ENCODE results near the gene PRKX. TPM values are rescaled to one million over a fixed set of nuclear protein-coding genes. Genes with fewer than 3 reads are reported as not detected.
"Not testable (repeated sequence)": the region's sequence is repeated elsewhere in the genome, so short reads cannot be mapped to it uniquely, and the experiment has no call there.

Gene PRKX
- 12.3 and 14.8 TPM in 2 replicates for total RNA-seq (2014; rRNA removed)
- 7.0 TPM for polyA plus RNA-seq (2012)

GRCh38 chrX:3713225-3713936 is at the start of gene PRKX:
Gene PRKX (minus strand): TSS chrX:3713649. CDS start chrX:3713253, 396 bp downstream.
- no peak for DNase-seq (ENCODE audit: low read depth)

DNA sequence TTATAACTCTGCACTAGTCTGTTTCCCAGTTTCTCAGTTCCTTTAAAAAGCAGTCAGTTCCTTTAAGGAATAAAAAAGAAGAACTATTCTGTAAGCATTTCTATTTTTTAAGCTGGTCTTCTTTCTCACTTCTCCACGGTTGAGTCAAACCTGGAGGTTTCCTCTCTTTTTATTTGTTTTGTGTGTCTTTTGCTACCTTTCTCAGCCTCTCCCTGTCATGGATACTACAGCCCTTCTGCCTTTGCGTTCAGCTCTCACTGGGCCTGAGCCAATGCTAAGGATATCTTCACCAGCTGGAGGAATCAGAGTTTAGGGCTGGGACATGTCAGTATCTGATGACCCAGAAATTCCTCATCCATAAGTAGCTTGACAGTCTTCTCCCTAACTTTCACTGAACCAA is 49.7 kb upstream of the PRKX start:
- DNase-seq (ENCODE audit: low read depth), result no peak

GRCh38 chrX:3757510-3758025 is 44.1 kb upstream of the PRKX start:
- DNase-seq (ENCODE audit: low read depth), result no peak

DNA sequence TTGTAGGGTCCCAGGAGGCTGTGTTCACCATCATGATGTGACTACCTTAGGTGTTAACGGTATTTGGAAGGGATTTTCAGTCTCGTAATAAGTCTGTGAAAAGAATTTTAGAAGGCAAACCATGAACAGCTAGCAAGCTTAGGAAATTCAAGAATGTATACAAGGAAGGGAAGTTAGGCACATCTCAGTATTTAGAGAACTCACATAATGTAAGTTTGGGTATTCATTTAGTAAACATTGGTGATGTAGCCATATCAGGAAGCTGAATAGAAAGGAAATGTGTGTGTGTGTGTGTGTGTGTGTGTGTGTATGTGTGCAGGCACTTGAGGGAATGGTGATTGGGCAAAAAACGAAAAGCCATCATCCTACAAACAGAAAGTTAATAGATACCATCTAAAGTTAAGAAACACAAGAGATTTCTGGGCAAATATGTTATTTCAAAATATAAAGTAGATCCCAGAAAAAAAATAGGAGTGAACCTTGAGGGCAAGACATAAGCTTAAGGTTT is 34.7 kb upstream of the PRKX start:
- no peak for DNase-seq (ENCODE audit: low read depth)

- DNase-seq (ENCODE audit: low read depth), result no peak
Measured at GRCh38 chrX:3743801-3744439, 30.5 kb upstream of the PRKX start.

DNA sequence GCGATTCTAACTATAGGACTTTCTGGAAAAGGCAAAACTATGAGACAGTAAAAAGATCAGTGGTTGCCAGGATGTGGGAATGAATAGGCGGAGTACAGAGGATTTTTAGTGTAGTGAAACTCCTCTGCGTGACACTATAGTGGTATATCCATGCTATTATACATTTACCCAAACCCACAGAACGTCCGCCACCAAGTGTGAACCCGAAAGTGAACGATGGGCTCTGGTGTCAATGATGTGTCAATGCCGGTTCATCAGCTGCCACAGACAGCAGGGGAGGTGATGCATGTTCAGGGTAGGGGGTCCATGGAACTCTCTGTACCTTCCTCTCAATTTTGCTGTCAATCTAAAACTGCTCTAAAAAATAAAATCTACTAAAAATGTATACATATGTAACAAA is 27.5 kb upstream of the PRKX start:
- not testable (repeated sequence) for DNase-seq (ENCODE audit: low read depth)

- no peak for DNase-seq (ENCODE audit: low read depth)
Measured at GRCh38 chrX:3738509-3738908, 25.1 kb upstream of the PRKX start.

DNA sequence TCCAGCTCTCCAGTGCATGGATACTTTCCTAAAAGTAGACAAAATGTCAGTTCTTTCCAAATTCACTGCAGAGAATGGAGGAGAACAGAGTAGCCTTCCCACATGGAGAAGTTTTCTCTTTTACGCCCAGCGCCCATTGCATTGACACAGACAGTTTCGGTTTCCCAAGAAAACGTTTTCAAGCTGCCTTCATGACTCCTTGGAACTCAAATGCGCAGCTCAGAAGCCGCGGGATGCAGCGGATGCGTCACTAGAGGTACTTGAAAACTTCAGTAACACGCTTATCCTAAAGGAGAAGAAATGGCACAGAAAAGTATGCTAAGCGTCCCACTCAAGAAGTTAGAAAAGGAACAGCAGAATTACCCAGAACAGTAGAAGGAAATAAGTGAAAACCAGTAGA is 23.1 kb upstream of the PRKX start:
- not testable (repeated sequence) for DNase-seq (ENCODE audit: low read depth)

GRCh38 chrX:3735891-3736290 is 22.4 kb upstream of the PRKX start:
- DNase-seq (ENCODE audit: low read depth), result not testable (repeated sequence)

DNA sequence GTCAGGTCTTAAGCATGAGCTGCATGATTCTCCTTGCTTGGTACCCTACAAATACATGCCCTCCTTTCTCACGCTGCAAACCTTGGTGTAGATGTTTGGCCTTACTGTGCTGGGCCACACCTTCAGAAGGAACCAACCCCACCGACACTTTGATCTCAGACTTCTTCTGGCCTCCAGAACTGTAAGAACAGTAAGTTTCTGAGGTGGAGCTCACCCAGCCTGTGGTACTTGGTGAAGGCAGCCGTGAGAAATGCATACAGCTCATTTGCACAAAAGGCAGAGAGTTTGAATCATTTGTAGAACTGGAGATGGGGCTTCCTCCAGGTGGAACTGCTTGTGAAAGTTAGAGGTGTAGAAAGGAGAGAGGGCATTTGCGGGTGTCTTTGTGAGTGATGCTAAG is 21.0 kb upstream of the PRKX start:
- not testable (repeated sequence) for DNase-seq (ENCODE audit: low read depth)

- DNase-seq (ENCODE audit: low read depth), result no peak
Measured at GRCh38 chrX:3733043-3733430, 19.6 kb upstream of the PRKX start.

- not testable (repeated sequence) for DNase-seq (ENCODE audit: low read depth)
Measured at GRCh38 chrX:3732326-3733042, 19.0 kb upstream of the PRKX start.

DNA sequence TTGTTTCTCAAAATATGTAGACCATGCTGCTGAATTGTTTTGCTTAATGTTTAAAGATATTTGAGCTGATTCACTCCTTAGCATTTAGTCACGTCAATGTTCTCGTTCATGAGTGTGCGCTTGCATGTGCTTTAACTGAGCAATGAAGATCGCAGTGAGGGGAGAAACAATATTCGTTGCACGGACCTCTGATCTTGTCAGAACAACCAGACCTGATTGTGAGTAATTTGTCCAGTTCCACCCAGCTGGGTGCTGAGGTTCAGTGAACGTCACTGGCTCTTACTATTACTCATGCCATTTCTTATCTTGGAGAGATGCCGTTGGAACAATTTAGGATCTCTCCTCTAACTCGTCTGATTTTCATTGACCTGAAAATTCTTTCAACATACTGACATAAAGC is 15.0 kb upstream of the PRKX start:
- no peak for DNase-seq (ENCODE audit: low read depth)

DNA sequence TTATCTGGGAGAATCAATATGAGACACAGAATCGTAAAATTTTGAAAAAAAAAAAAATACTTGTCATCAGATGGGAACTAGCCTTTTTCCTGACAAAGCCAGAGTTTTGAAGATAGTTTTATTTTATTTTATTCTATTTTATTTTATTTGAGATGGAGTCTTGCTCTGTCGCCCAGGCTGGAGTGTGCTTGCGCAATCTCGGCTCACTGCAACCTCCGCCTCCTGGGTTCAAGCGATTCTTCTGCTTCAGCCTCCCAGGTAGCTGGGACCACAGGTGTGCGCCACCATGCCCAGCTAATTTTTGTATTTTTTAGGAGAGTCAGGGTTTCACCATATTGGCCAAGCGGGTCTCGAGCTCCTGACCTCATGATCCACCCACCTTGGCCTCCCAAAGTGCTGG is 10.0 kb upstream of the PRKX start:
- not testable (repeated sequence) for DNase-seq (ENCODE audit: low read depth)

DNA sequence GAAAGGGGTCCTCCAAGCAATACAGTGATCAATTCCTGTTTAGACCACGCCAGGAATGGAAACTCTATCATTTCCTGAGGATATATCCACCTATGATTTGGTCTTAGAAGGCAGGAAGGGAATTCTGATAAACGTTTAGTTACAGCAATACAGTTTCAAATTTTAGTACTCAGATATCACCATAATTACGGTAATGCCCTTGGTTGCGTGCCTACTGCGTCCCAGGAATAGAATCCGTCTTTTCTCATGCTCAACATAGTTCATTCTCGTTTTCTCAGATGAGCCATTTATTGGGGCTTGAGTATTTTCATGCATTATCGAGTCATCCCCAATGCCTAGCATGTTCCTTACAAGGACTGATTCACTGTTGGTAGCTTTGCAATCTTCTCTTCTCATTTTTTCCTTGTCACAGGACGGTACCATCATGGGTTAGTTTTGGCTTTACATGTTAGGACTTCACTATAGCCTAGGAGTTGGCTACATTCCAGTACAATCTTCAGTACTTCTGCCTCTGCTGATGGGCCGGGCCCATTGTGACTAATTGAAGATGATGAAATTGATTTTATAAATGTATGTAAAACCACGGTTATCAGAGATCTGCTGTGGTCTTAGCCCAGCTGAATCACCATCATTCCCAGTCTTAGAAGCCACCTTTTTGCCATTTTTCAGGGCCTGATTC is 4.4 kb upstream of the PRKX start:
- no peak for DNase-seq (ENCODE audit: low read depth)

- no peak for DNase-seq (ENCODE audit: low read depth)
Measured at GRCh38 chrX:3715921-3716320, 2.5 kb upstream of the PRKX start.

- DNase-seq (ENCODE audit: low read depth), result not testable (repeated sequence)
Measured at GRCh38 chrX:3714706-3715479, 1.4 kb upstream of the PRKX start.

DNA sequence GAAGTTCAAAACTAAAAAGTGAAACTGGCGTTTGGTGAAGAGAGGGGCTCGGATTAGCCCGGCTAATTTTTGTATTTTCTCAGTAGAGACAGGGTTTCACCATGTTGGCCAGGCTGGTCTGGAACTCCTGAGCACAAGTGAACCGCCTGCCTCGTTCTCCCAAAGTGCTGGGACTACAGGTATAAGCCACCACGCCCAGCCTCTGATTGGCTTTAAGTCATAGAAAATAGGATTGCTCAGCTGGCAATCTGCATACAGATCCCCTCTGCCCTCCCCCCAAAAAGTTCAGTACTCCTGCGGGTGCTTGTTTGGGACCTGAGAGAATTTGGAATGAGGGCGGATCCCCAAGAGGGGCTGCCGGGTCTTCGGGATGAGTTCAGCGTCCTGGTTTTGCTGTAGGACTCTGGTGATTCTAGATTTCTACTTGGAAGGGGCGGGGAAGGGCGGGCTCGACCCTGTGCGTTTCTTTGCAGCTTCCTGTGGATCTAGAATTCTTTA is 537 bp upstream of the PRKX start:
- DNase-seq (ENCODE audit: low read depth), result no peak

DNA sequence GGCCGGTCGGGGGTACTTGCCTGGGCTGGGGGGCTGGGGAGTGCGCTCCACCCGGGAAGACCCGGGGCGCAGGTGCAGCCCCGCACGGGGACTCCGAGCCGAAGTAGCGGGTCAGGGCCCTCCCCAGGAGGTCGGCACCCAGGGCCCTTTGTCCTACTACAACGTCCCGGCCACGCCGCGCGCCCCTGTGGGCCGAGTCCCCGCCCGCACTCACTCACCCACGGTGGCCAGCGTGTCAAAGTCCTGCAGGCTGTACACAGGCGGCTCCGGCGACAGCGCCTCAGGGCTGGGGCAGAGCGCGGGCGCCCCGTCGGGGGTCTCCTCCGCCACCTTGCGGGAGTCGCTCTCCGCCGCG is 602 bp downstream of the PRKX start:
- no peak for DNase-seq (ENCODE audit: low read depth)

- no peak for DNase-seq (ENCODE audit: low read depth)
Measured at GRCh38 chrX:3712051-3712869, 1.2 kb downstream of the PRKX start.
